Mammary epithelial cell (primary cell): ENCODE measurements around the gene SDHA.
"Not testable (repeated sequence)": the region's sequence is repeated elsewhere in the genome, so short reads cannot be mapped to it uniquely, and the experiment has no call there.

Source experiments
- EZH2 ChIP-seq: IDR thresholded peaks from 2 replicates; pipeline ENCODE4 v1.6.1; 2012; ENCODE audit warnings: low read length, inconsistent platforms, borderline replicate concordance
- TF ChIP-seq, protein P1 (sequence below), 2 donors: IDR thresholded peaks in 1 of 2; conservative IDR thresholded peaks in 1 of 2; 2 replicates each; pipeline ENCODE4 v1.5.1; 2011 to 2012; ENCODE audit warnings: inconsistent platforms in 2 of 2, low read length in 2 of 2, mild to moderate bottlenecking in 2 of 2, control low read depth in 1 of 2, low read depth in 1 of 2; ENCODE audit not compliant: insufficient read depth in 1 of 2; ENCODE audit errors: extremely low read depth in 1 of 2

- TF ChIP-seq, protein P1, sequence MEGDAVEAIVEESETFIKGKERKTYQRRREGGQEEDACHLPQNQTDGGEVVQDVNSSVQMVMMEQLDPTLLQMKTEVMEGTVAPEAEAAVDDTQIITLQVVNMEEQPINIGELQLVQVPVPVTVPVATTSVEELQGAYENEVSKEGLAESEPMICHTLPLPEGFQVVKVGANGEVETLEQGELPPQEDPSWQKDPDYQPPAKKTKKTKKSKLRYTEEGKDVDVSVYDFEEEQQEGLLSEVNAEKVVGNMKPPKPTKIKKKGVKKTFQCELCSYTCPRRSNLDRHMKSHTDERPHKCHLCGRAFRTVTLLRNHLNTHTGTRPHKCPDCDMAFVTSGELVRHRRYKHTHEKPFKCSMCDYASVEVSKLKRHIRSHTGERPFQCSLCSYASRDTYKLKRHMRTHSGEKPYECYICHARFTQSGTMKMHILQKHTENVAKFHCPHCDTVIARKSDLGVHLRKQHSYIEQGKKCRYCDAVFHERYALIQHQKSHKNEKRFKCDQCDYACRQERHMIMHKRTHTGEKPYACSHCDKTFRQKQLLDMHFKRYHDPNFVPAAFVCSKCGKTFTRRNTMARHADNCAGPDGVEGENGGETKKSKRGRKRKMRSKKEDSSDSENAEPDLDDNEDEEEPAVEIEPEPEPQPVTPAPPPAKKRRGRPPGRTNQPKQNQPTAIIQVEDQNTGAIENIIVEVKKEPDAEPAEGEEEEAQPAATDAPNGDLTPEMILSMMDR (conservative IDR thresholded peaks at IDR 0.05 in 1 of 2, IDR thresholded peaks at IDR 0.05 in 1 of 2; ENCODE audit: extremely low read depth in 1 of 2, insufficient read depth in 1 of 2, low read depth in 1 of 2, low read length in 2 of 2): not testable (repeated sequence)
- TF ChIP-seq EZH2: not testable (repeated sequence)
Observed at GRCh38 chr5:254322-254721, 36.2 kb downstream of the SDHA start.
